ENCODE data around the gene SLX4IP.
"Not testable (repeated sequence)": the region's sequence is repeated elsewhere in the genome, so short reads cannot be mapped to it uniquely, and the experiment has no call there.

The SLX4IP gene

DNA sequence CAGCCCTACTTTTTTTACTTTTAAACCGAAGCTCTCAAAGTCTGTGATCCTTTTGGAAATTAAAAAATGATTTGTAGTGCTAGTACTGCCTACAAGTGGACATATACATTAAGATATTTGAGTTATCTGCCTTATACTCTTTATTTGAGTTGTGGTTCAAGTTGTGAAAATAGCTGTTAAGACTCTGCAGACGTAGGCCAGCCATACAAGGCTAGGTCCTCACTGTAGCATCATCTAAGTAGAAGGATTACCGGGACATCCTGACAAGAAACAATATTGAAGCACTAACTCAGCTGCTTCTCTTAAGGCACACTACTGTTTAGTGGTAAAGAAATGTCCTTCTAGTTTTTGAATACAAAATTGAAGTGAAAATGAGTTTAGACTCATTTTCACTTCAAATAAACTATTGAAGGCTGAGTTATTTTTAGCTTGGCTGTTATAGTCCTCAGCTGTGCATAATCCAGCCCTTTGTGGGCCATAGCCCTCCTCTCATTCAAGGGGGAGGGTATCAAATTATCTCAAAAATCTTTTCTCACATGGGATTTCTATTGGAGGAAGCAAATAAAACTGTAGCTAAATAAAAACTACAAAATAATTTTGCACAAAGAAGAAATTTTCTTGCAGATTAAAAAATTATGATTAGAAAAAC, 170.6 kb downstream of the SLX4IP start:
- DNase-seq (ENCODE audit: low read depth) = no peak

DNA sequence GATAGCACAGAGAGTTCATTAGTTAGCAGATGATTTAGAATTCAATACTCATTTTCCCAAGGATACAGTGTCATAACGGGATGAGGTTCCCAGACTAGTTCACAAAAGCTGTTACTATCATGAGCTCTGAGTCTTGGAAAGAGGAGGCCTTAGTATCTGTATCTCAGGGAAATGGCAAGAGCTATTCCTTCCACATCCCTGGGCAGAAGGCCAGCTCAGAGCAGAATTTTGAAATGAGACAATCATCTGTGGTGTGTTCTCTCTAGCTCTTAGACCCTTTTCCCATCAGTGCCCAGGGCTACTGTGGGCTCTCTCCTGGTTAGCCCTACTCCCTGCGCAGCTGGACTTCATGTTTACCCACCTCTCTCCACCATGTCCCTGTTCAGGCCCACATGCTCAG, 174.2 kb downstream of the SLX4IP start:
- DNase-seq (ENCODE audit: low read depth) = no peak

GRCh38 chr20:10609770-10610169, 174.7 kb downstream of the SLX4IP start:
- no peak for DNase-seq (ENCODE audit: low read depth)

DNA sequence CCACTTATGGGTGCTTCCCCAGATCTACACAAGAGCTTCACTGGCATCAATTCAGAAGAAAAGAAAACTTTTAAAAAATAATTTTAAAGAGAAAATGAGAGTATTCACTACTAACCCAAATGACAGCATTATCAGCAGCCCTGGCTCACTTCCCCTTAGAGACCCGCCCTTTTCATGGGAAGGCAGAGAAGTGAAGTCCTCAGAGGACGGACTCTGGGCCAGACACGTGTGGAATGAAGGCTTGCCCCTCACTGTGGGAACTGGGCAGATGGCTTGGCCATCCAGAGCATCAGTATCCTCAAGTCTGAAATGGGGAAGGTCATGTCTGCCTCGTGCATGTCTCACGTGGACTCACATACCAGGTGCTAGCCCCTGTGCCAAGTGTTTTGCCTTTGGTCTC, 175.1 kb downstream of the SLX4IP start:
- DNase-seq (ENCODE audit: low read depth) = no peak

- DNase-seq (ENCODE audit: low read depth) = no peak
Observed at GRCh38 chr20:10611357-10611756, 176.3 kb downstream of the SLX4IP start.

DNA sequence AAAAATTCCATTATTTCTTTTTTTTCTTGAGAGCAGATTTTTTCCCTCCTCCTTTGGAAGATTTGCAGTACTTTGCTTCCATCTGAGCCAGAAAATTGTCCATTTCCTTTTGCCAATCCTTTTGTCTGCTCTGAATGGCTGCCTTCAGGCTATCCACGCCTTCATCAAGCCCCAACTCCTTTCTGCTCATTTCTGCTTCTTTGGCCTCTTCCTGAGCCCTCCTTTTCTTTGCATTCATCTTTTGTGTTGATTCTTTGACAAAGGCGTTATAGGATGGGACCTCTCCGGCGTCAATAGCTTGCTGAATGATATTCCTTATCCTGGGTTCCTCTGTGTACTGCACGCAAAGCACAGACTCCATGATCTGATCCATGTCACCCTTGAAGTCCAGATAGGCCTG, 178.3 kb downstream of the SLX4IP start:
- not testable (repeated sequence) for DNase-seq (ENCODE audit: low read depth)

DNA sequence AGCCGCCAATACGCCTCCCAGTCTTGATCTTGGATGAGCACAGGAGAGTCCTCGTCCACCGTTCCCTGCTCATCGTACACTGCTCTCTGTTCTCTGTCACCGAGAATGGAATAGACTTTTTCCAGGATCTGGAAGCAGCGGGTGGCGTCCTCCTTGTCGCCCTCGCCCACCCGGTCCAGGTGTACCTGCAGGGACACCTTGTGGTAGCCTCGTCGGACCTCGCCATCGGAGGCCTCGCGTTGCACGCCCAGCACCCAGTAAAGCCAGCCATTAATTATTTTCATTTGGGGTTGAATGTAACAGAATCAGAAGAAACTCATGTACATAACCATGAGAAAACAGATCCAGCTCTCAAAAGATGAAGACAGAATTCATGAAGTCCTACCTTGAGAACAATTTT, 178.8 kb downstream of the SLX4IP start:
- DNase-seq (ENCODE audit: low read depth) = no peak

- DNase-seq (ENCODE audit: low read depth) = no peak
Observed at GRCh38 chr20:10616212-10616611, 181.1 kb downstream of the SLX4IP start.

- not testable (repeated sequence) for DNase-seq (ENCODE audit: low read depth)
Observed at GRCh38 chr20:10617549-10618133, 182.5 kb downstream of the SLX4IP start.

DNA sequence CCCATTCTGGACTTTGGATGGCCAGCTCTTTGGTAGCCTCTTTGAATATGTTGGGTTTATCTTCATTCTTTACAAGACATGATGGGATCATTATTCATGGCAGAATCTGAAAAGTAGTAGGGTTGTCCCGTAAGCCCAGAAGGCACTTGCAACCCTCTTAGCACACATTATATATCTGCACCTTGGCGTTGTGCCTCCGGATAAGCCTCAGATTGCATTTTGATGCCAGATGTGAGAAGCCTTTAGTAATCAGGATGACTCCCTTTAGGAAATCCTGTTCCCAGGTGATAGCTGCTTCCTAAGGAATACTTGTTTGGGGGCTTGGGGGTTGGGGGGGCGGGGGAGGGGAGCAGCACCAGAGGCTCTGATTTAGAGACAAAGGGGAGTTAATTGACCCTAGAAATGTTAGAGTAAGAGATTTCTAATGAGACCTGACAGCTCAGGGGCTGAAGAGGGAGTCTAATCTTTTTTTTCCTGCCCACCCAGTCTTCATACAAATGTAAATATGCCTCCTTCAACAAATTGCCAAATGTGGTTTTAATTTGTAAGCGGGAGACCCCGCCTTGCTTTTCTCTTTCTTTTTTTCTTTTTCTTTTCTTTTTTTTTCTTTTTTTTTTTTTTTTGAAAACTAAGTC, 183.6 kb downstream of the SLX4IP start:
- no peak for DNase-seq (ENCODE audit: low read depth)

DNA sequence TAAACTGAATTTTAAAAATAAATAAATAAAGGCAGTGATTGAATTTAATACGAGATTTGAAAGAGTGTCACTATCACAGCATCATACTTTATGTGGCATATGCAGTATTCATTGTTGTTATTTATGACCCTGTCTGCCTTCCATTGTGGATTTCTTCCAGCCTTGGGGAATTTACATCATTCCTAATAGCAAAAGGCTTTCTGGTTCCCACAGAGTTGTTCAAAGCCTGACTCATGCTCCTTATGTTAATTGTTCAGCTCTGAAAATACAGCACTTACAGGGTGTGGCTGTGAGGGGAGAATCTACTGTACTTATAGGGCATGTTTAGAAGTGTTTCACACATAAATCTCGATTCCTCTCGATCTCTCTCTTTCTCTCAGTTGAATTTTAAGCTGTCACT, 184.3 kb downstream of the SLX4IP start:
- DNase-seq (ENCODE audit: low read depth) = no peak

GRCh38 chr20:10621149-10621548, 186.0 kb downstream of the SLX4IP start:
- no peak for DNase-seq (ENCODE audit: low read depth)

- DNase-seq (ENCODE audit: low read depth) = no peak
Observed at GRCh38 chr20:10622657-10623418, 187.7 kb downstream of the SLX4IP start.

- no peak for DNase-seq (ENCODE audit: low read depth)
Observed at GRCh38 chr20:10625641-10626040, 190.5 kb downstream of the SLX4IP start.

- DNase-seq (ENCODE audit: low read depth) = no peak
Observed at GRCh38 chr20:10626896-10627295, 191.8 kb downstream of the SLX4IP start.

- DNase-seq (ENCODE audit: low read depth) = no peak
Observed at GRCh38 chr20:10629946-10630650, 195.0 kb downstream of the SLX4IP start.

GRCh38 chr20:10631126-10631525, 196.0 kb downstream of the SLX4IP start:
- no peak for DNase-seq (ENCODE audit: low read depth)

DNA sequence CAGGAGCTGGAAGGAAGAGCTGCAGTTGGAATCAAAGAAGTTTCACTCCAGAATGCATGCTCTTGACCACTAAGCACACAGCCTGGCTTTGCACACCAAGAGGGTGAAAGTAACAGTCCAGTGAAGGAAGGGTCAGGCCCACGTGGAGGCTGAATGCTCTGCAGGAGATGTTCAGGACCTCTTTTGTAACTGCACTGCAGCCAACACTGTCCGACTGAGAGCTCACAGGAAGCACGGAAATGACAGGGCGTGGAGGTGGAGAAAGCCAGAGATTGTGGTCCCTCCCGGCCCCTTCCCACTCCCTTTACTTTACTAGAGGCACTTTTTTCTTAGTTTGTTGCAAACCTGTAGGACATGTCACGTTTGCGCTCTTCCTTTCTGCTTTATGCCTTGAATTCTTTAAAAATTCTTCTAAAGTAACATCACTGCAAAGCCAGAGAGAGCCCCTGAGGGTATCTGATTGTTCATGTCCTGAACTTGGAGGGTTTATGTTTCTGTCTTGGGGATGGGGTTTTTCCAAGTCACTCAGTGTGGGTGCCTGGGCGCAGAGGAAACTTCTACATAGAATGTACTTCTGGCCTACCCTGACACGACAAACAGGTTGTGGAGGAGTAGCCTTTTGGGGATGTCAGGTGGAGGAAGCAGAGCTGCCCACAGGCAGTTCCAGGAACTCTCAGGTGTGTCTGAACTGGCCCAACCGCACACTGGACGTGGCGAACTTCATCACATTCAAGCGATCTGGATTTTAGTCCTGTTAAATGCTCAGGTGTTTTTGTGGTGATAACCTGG, 197.8 kb downstream of the SLX4IP start:
- DNase-seq (ENCODE audit: low read depth) = no peak

- no peak for DNase-seq (ENCODE audit: low read depth)
Observed at GRCh38 chr20:10633718-10634117, 198.6 kb downstream of the SLX4IP start.

- no peak for DNase-seq (ENCODE audit: low read depth)
Observed at GRCh38 chr20:10634211-10634610, 199.1 kb downstream of the SLX4IP start.

- DNase-seq (ENCODE audit: low read depth) = no peak
Observed at GRCh38 chr20:10634683-10635411, 199.7 kb downstream of the SLX4IP start.
